GM12878 (cell line): ENCODE measurements around the gene ZP2. TPM values are rescaled to one million over a fixed set of nuclear protein-coding genes. Genes with fewer than 3 reads are reported as not detected.

ENCODE experiments used
- ATAC-seq: fragments of 200-7000 bp; cut with Tn5 transposase; 3 replicates; pipeline ENCODE4 v1.9.1; 2020; ENCODE audit warnings: mild to moderate bottlenecking, moderate library complexity
- BruUV-seq: library from RNA; stranded (reverse); fragments of 400-500 nt; replicated peaks from 2 replicates; lab custom pipeline; 2021; lab: Mats Ljungman, UMichigan
- CTCF ChIA-PET: fragments of 300-600 bp; sonication (Branson Sonifier 250); formaldehyde crosslinking; extraction: SDS; loops from one replicate; lab custom pipeline; 2021; ENCODE audit warnings: inconsistent platforms; lab: Yijun Ruan, JAX
- POLR2A ChIA-PET: fragments of 350-600 bp; formaldehyde crosslinking; extraction: SDS; loops from one replicate; lab custom pipeline; 2021; ENCODE audit warnings: inconsistent platforms; lab: Charles Lee
- RAD21 ChIA-PET: fragments of 300-600 bp; sonication (Branson Sonifier 250); formaldehyde crosslinking; loops from one replicate; lab custom pipeline; 2023; ENCODE audit warnings: antibody characterized with exemption; ENCODE audit not compliant: unreplicated experiment; lab: Charles Lee
- SMC1A ChIA-PET: fragments of 300-600 bp; sonication (Branson Sonifier 250); formaldehyde crosslinking; loops from one replicate; lab custom pipeline; 2023; ENCODE audit not compliant: unreplicated experiment, uncharacterized antibody; lab: Charles Lee
- DNase-seq: peaks from one replicate; pipeline ENCODE4 v3.0.0-alpha.2; 2011; ENCODE audit warnings: low read depth, low spot score
- FAIRE-seq: peaks from 3 replicates; lab custom pipeline; 2011; peaks lifted over from hg19 to GRCh38; lab: Jason Lieb, UNC
- H2AFZ ChIP-seq: 2 replicates; pipeline ENCODE4 v1.6.0; 2011; ENCODE audit warnings: low read depth, low read length, control low read depth; ENCODE audit not compliant: control insufficient read depth
- H3K27ac ChIP-seq: 2 replicates; pipeline ENCODE4 v1.5.1; 2011; ENCODE audit warnings: control low read depth; ENCODE audit not compliant: control insufficient read depth, insufficient read depth
- H3K27me3 ChIP-seq, 2 experiments: replicated peaks in 1 of 2; 2 replicates each; pipeline versions ENCODE4 v1.6.0 to v1.6.1; 2011; ENCODE audit warnings: low read length in 1 of 2; ENCODE audit not compliant: control insufficient read depth in 2 of 2, insufficient read depth in 2 of 2
- H3K36me3 ChIP-seq, 2 experiments: 2 replicates each; pipeline ENCODE4 v1.5.1; 2011; ENCODE audit warnings: low read length in 1 of 2; ENCODE audit not compliant: control insufficient read depth in 2 of 2, insufficient read depth in 2 of 2
- H3K4me1 ChIP-seq: 2 replicates; pipeline ENCODE4 v1.6.1; 2011; ENCODE audit warnings: mild to moderate bottlenecking, low read length, moderate library complexity, mixed read lengths; ENCODE audit not compliant: control insufficient read depth, insufficient read depth
- H3K4me2 ChIP-seq: 2 replicates; pipeline ENCODE4 v1.6.0; 2011; ENCODE audit warnings: control low read depth; ENCODE audit not compliant: control insufficient read depth, insufficient read depth
- H3K4me3 ChIP-seq: fragments of 200-600 bp; sonication (generic); 2 replicates; pipeline ENCODE4 v1.5.1; 2016
- H3K79me2 ChIP-seq: 2 replicates; pipeline ENCODE4 v1.6.0; 2011; ENCODE audit warnings: low read length; ENCODE audit not compliant: control insufficient read depth, insufficient read depth
- H3K9ac ChIP-seq: 2 replicates; pipeline ENCODE4 v1.8.0; 2011; ENCODE audit warnings: low read length, control low read depth, mixed read lengths; ENCODE audit not compliant: control insufficient read depth, insufficient read depth
- H3K9me3 ChIP-seq: replicated peaks from 3 replicates; pipeline ENCODE4 v1.5.1; 2011; ENCODE audit warnings: mild to moderate bottlenecking, low read length; ENCODE audit not compliant: control insufficient read depth, insufficient read depth
- H4K20me1 ChIP-seq: 2 replicates; pipeline ENCODE4 v1.6.0; 2011; ENCODE audit not compliant: control insufficient read depth, insufficient read depth
- CTCF ChIP-seq, 3 experiments: IDR thresholded peaks in 2 of 3; conservative IDR thresholded peaks in 1 of 3; 2 replicates each; pipeline ENCODE4 v1.5.1; 2011; ENCODE audit warnings: low read depth in 3 of 3, low read length in 3 of 3, mild to moderate bottlenecking in 3 of 3, control low read depth in 2 of 3, moderate library complexity in 2 of 3, inconsistent platforms in 1 of 3, mixed read lengths in 1 of 3; ENCODE audit not compliant: control insufficient read depth in 2 of 3, insufficient read depth in 1 of 3; ENCODE audit errors: extremely low read depth in 1 of 3
- NFYA ChIP-seq: IDR thresholded peaks from 2 replicates; pipeline ENCODE4 v1.6.1; 2011; ENCODE audit warnings: low read depth, mild to moderate bottlenecking, low read length, improper control_type of control experiment, borderline replicate concordance
- PBX3 ChIP-seq: IDR thresholded peaks from 2 replicates; pipeline ENCODE4 v1.6.1; 2011; ENCODE audit warnings: mild to moderate bottlenecking, low read depth, low read length, moderate library complexity; ENCODE audit not compliant: insufficient replicate concordance
- SP1 ChIP-seq: IDR thresholded peaks from one replicate; pipeline ENCODE4 v1.6.1; 2011; ENCODE audit warnings: low read depth, low read length
- ZNF592 ChIP-seq: fragments of 450-650 bp; IDR thresholded peaks from 2 replicates; pipeline ENCODE4 v1.6.1; 2017; ENCODE audit warnings: mild to moderate bottlenecking, moderate library complexity
- WGBS: methylation state at CpG from one replicate; pipeline ENCODE4 v1.1.6; 2016; ENCODE audit warnings: low lambda C conversion rate; ENCODE audit not compliant: insufficient replicate concordance, insufficient coverage; ENCODE audit errors: missing lambda C conversion rate; 5-methylcytosine and 5-hydroxymethylcytosine counted together
- in situ Hi-C: fragments of 300-500 bp; cut with MboI; formaldehyde crosslinking; loops from 9 replicates; pipeline ENCODE4 v1.14.3; 2018; ENCODE audit warnings: mixed read lengths
- intact Hi-C: fragments of 100-400 bp; cut with micrococcal nuclease; formaldehyde crosslinking; loops from one replicate; pipeline ENCODE4 v1.14.2; 2022; ENCODE audit not compliant: unreplicated experiment
- polyA plus RNA-seq, 11 experiments: library from polyadenylated mRNA; depleted of rRNA in 4 of 11; unstranded in 6 of 11; stranded (reverse) in 5 of 11; fragments of >200 nt; fragmentation: Nextera tagmentation in 4 of 11; fragmentation: Illumina TruSeq in 1 of 11; extraction: Ambion mirVana in 4 of 11; extraction: Trizol in 1 of 11; gene quantifications; 1 replicate in 1 of 11; 2 replicates in 10 of 11; pipeline versions ENCODE4 v1.2.1 to v1.2.3, GENCODE V29; 2011 to 2016; ENCODE audit warnings: inconsistent platforms in 2 of 11, missing spikeins in 2 of 11, low read depth in 1 of 11
- total RNA-seq, 4 experiments: library from RNA; depleted of rRNA in 3 of 4; stranded (reverse); fragments of >200 nt in 3 of 4; fragmentation: Illumina TruSeq in 1 of 4; extraction: Trizol in 1 of 4; gene quantifications; 2 replicates each; pipeline versions ENCODE4 v1.2.1 to v1.2.3, GENCODE V29; 2013 to 2021

The ZP2 gene
- total and polyA plus RNA-seq, 10 of the 15 experiments (the other 5 are each of a cell fraction or from before 2014, with no cell fraction given), result 0.11 to 0.33 (median 0.16) TPM; not detected in 1

DNA sequence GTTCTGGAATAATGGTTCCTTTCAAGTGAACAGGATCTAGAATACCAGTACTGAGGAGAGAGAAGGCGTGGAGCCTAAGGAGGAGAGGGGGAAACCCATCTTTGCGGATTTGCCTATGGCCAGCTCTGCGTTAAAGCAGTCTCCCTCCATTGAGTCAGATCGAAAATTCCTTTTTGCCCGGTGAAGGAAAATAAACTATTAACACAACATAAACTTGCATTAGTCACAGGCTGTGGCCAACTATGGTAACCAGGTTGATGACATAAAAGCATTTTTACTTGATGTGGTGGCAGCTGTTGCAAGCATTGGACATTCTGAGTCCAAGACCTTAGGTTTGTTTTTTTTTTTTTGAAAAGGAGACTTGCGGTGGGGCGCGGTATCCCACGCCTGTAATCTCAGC is 44.0 kb downstream of the ZP2 start:
- SMC1A ChIA-PET, result no interaction called here
- H4K20me1 ChIP-seq, result no peaks in the 10 kb centered on the region
- no peaks in the 10 kb centered on the region; a peak in 2 of 4 replicates for H3K36me3 ChIP-seq
- CTCF ChIA-PET, result no interaction called here
- H2AFZ ChIP-seq, result no peak overlapping the region
- TF ChIP-seq NFYA (no peak), SP1 (no peak), PBX3 (no peak), CTCF (IDR thresholded peaks at IDR 0.05 in 2 of 3, conservative IDR thresholded peaks at IDR 0.05 in 1 of 3; ENCODE audit: control insufficient read depth in 2 of 3, extremely low read depth in 1 of 3, insufficient read depth in 1 of 3, low read depth in 3 of 3, low read length in 3 of 3) (no peak), ZNF592 (no peak)
- no peak overlapping the region for H3K27ac ChIP-seq
- no peak for FAIRE-seq
- in situ Hi-C loops, result no loop called here
- no peak for DNase-seq
- RAD21 ChIA-PET, result no interaction called here
- no peak overlapping the region for H3K4me3 ChIP-seq
- intact Hi-C loops, result no loop called here
- POLR2A ChIA-PET, result no interaction called here
- no peaks in the 10 kb centered on the region for H3K9me3 ChIP-seq
- 95% methylated on average over 8 of the region's 9 CpGs for WGBS
- no TSS peak for BruUV-seq
- no peaks in the 10 kb centered on the region for H3K27me3 ChIP-seq
- no peak for ATAC-seq
- no peaks in the 10 kb centered on the region for H3K4me1 ChIP-seq
- H3K4me2 ChIP-seq, result no peak overlapping the region
- H3K79me2 ChIP-seq, result no peaks in the 10 kb centered on the region
- no peak overlapping the region for H3K9ac ChIP-seq
